NCI-H1048 (cell line): Measurements from ENCODE around the gene PCDH12.

Experiments used
- DNase-seq: peaks from one replicate; lab custom pipeline; 2025; lab: John Stamatoyannopoulos, UW

Gene PCDH12

DNA sequence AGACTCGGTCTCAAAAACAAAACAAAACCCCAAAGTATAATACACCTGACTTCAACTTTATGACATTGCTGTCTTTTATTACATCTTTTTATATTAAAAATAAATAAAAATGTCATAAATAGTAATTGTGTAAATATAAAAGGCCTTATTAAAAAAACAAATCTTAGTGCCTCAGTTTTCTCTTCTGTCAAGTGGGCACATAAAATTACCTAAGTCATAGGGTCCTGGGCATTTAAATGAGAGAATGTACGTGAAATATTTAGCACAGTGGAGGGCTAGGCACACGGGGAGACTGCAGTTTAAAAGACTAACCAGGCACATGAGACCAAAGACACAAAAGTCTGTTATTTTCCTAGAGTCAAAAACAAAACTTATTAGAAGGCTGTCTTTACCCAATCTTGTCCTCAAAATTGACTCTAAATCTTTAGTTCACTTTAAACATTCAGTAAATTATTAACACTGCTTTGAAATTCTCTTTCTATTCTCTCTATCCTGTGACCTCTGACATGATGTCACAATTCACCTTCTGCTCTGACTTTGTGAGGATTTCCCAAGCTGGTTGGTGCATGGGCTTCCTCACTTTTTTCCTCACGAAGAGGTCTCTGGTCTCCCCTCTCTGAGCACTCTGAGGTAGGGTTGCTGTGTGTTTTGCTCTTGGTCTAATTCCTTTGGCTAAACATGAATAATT lies 8.4 kb upstream of the PCDH12 start:
- DNase-seq: no peak

DNA sequence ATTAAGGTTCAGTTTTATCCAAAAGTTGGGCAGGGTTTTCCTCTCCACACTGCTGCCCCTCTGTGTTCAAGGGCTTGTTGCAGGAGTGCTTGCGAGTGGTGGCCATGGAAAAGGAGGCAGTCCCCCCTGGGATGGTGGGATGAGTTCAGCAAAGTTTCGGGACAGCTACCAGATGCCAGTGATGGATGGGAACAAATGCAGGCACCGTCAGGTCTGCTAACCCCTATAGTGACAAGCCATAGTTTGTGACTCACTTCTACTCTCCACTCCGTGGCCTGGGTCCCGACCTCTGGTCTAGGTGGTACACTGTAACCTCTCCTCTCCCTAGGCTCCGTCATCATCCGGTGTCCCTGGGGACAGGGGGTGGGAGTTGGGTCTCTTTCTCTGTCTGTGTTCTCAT lies 7.1 kb upstream of the PCDH12 start:
- no peak for DNase-seq

DNA sequence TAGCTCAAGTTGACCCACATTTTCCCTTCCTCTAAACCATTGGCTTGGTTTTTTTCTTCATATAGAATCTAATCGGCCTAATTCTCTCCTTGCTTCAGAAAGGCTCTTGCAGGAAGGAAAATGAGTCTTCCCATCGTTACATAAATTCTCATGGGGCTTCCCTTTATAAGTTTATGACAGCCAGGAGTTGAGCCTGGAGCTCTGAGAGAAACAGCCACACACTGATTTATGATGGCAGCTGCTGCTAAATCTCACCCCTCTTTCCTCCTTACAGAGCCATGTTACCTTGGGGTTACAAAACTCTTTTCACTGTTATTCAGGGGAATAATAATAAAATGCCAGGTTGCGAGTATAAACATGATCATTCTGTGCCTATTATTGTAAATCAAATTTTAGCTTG lies 5.7 kb upstream of the PCDH12 start:
- no peak for DNase-seq

DNA sequence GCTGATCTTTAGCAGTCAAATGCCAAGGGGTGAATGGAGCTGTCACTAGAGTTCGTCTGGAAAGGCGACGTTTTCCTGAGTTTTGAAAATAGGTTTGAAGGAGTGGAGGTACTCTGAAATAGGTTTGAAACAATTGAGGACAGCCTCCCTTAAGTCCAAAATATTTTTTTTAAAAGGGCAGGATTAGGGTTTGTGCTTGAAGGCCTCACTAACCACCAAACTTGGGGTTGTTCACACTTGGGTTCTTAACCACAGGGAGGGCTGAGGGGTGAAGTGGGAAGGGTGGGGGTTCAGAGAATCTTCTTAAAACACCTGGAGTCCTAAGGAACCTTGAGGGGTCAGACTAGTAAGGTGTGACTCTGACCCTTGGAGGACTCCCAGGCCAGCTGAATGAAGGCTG lies 3.5 kb upstream of the PCDH12 start:
- DNase-seq: no peak

DNA sequence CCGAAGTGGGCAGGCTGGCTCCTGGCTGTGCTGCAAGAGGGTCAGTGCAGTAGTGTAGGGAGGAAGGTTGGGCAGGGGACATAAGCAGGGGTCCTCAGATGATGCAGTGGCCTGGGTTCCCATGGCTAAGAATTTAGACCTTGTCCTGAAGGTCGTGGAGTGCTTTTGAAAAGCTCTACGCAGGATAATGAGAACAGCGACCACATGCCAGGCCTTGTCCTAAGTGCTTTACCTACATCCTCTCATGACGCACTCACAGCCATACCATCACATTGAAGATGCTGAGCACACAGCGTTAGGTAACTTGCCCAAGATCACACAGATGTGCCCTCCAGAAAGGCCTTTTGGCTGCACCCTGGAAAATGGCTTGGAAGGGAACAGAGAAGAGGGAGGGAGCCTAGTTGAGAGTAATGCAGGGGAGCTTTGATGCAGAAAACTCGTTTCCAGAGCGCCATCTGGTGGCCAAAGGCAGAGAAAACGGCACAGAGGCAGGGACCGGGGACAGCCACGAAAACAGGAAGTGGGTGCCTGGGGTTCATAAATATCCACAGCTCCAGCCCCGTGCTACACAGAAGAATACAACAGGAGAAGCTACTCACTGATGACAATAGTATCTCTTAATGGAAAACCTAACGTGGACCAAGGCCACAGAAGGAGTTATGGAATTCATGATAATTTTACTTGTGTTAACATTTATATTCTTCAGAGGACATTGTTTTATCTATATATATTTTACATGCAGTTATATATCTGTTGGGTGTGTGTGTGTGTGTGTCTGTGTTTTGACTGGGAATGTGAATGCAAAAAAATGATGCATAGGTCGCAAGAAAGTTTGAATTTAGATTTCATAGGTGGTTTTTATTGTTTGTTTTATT lies 2.7 kb upstream of the PCDH12 start:
- DNase-seq: peak; percentile 31

DNA sequence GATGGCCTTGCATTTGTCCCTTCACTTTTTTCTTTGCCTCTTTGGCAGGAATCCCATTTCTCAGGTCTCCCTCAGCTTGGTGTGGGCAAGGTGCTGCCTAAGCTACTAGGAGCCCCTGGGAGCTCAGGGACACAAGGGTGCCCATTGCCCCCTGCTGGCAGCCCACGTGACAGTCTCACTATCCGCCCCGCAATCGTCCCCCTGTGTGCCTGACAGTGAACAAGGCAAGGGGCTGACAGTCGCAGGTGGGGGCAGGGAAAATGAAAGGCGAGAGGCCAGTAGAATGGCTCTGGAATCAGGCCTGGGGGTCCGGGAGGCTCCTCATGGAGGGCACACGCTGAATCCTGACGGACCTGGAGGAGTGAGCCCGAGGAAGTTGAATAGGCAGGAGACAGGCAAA lies 2.0 kb upstream of the PCDH12 start:
- no peak for DNase-seq

DNA sequence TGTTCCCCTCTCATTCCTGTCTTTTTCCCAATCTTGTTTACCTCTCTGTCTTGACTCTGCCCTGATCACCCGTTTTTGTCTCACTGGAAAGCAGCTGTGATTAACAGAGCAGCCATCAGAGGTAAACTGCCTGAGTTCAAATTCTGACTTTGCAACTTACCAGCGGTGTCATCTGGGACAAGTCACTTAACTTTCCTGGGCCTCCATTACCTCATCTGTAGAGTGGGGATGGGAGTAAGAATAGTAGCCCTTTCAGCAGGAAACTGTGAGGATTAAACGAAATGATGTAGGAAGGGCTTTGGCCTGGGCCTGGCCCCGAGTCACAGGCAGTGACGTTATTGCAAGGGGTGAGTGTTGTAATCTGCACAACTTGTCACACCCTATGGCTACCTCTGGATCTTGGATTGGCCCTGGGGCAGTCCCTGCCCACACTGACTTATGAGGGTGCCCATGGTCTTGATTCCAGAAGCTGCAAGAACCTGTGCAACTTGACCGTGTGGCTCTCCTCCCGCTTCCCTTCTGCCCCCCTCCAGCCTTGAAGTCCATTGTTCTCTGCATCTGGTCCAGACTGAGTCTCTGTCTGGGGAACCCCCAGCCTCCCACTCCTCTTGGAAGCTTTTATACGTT lies 657 bp upstream of the PCDH12 start:
- no peak for DNase-seq

DNA sequence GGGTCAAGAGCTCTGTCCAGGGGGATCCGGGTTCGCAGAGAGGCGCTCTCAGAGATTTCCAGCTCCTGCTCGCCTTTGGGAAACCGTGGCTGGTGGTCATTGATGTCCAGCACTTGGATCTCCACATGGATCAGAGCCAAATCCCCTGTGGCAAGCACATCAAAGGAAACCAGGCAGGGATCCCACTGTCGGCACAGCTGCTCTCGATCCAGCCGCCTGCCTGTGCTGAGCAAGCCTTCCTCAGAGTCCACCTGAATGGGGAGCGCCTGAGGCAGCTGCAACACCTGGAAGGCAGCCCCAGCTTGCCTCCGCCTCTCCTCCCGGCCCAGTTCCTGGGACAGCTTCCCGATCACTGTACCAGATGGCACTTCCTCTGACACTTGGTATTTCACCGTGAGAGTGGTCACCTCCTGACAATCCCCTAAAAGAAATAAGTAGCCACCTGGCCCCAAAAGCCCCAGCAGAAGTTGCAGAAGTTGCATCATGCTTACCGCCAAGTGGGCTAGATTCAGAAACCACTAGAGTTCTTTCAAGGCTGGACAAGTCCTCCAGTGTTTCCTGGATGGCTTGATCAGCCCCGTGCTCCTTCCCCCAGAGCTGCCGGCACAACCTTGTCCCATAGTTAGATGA lies 520 bp downstream of the PCDH12 start:
- DNase-seq: no peak

DNA sequence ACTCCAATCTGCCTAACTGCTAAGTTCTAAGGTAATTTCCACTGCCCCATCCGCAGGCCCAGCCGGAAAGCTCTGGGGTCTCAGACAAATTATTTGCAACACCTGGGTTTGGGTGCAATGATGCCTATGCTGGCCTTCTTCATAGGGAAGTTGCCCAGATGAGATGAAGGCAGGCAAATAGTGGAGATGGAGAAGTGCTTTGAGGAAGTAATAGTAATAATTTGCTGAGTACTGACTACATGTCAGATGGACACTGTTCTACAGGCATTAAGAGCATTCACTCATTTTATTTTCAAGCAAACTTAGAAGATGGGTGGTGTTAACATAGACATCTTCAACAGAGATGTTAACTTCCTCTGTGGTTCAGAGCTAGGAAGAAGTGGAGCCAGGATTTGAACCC lies 3.8 kb downstream of the PCDH12 start:
- no peak for DNase-seq

DNA sequence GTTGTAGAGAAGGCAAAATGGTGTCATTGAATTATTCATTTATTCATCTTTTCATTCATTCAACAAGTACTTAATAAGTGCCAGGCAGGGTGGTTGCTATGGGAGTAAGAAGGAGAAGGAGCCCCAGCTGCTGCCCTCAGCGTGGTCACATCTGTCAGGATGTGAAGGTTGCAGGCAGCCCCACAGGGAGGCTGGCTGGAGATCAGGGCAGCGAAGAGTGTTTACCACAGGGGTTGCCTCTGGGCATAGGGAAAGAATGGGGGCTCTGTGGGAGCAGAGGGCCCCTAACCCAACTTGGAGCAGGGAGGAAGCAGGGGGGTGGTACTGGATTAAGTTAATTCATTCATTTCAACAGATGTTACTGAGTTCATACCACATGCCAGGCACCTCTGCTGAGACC lies 6.0 kb downstream of the PCDH12 start:
- no peak for DNase-seq

DNA sequence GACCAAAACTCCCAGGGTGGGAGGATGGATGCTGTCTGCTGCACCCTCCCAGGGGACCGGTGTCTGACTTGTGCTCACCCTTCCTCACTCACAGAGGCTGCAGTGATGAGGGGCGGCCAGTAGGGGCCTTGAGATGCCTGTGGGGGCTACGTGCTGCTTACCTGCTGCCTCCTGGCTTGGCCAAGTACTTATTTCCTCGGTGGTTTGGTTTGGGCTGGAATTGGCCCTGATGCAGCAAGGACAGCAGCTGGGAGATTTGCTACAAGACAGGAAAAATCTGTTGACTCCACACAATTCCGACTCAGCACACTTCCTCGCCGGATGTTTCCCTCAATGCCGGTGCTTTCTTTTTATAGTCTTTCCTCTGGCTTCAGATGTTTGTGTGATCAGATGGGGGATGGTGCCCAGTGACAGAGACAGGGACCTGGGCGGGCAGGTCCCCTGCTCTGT lies 6.6 kb downstream of the PCDH12 start:
- no peak for DNase-seq

DNA sequence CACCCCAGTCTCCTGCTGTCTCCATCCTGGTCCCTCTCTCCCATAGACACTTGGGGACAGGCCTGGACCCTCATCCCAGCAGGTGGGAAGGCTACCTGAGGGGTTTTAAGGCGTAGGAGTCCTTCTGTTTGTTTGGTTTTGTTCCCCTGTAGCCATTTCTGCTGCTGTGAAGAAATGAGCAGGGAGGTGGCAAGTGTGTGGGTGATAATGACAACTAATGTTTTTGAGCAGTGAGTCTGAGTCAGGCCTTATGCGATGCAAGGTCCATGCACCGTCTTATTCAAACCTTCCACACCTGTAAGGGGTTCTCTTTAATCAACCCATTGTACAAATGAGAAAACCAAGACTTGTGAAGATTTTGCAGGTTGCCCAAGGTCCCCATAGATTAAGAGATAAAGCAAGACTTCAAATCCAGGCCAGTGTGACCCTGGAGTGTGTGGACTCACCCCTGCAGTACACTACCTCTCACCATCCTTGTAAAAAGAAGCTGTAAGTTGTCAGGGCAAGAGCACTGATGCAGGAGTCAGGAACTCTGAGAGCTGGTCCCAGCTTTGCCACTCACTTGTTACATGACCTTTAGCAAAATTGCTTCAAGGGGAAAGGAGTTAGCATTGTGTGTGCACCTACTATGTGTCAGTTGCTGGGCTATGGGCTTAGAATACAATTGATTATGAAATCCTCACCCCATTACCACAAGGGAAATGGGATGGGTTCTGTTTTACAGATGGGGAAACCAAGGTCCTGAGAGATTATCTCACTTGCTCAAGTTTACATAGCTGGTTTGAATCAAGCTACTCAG lies 7.6 kb downstream of the PCDH12 start:
- DNase-seq: no peak

DNA sequence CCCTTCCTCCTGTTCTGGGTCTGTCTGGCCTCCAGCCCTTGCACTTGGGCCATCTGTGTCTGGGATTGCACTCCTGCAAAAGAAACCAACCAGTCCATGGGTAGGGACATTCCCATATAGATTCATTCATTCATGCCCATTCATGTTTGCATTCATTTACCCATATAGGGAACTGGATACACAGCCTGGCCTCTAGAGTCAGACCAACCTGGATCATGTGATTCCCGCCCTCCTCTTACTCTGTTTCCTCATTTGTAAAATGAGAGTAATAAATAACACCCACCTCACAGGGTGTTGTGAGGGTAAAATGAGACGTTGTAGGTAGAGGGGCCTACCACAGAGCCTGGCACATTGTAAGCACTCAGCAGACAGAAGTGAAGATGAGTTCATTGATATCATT lies 8.5 kb downstream of the PCDH12 start:
- DNase-seq: no peak

DNA sequence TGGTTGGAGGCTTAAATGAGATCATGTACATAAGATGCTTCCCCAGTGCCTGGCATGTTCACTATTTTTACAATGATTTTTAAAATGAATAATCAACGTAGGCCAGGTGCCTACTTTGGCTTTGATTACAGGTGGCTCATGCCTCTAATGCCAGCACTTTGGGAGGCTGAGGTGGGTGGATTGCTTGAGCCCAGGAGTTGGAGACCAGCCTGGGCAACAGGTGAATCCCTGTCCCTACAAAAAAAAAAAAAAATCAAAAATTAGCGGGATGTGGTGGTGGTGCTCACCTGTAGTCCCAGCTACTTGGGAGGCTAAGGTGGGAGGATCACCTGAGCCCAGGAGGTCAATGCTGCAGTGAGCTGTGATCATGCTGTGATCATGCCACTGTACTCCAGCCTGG lies 9.2 kb downstream of the PCDH12 start:
- no peak for DNase-seq

DNA sequence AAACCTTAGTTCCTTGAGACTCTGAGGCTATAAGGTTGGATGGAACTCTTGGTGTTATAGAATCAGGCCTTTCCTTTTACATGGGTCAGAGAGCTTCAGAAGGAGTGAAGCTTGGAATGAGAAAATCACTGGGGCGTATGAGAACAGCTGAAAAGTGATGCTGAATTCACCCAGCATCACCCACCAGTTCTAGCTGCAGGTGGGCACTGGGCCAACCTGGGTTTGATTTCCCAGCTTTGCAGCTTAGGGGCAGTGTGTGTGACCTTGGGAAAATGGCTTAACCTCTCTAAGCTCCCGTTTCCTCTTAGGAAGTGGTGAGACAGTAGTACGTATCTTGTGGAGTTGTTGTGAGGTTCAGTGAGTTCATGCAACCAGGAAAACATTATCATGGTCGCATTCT lies 10.7 kb downstream of the PCDH12 start:
- DNase-seq: no peak

DNA sequence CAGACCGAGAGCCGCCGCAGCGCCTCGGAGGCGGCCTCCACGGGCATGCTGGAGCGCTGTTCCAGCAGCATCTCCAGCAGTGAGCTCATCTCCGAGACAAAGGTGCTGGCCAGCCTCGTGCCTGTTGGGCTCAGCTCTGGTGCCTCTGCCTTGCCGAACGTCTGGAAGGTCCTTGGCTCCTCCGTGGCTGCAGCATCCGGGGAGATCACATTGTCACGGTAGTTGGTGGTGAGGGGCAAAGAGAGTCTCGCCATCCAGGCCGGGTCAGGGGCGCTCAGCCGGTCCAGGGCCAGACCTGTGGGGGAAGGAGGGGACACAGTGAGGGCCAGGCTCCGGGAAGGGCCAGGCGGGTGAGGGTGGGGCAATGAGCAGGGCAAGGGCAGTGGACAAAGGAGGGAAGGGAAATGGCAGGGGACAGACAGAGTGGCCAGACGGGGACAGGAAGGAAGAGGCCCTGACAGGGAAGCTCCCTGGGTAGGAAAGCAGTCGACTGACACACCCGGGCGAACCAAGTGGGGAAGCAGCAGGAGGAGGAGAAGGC lies 12.4 kb downstream of the PCDH12 start:
- DNase-seq: no peak

DNA sequence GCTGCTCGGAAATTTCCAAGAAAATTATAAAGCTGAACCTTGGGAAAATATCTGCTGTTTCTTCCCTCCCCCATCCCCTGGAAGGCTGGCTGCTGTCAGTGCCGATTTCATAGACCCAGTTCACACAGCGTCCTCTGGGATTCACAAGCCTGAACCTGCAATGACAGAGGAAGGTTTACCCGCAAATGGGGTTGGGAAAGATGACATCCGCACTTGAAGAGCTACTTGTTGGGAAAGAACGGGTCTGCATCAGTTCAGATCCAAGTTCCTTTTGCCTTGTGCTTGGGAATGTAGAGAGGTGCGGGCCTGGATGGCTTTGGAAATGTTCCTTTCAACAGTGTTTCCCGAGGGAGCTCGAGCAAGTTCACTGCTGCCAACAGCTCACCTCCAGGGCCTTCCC lies 13.9 kb downstream of the PCDH12 start:
- DNase-seq: no peak

DNA sequence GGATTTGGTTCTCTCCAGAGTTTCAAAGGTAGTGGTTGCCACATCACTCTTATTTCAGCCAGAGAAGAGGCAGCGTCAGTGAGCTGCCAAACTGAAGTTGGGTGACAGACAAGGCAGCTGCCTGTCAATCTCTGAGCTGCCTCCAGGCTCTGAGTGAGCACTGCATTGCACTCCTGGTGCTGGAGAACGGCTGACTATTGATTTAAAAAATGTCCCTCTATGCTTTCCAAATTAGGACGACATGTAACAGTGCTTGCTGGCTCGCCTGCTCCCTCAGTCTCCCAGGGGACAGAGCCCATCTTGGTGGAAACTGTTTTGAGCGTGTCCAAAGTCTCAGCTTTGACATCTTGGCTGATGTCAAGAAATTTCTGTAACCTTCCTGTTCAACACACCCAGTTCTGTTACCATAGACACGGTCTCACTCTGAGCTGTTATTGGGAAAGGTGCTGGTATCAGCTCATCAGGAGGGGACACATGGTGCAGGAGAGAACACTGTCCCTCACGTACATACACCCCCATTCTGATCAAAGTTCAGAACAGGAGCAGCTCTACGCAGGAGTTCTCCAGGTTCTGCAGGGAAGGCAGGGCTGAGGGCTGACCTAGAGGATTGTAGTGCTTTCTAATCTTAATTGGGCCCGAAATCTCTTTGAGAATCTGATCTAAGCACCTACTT lies 15.7 kb downstream of the PCDH12 start:
- no peak for DNase-seq

DNA sequence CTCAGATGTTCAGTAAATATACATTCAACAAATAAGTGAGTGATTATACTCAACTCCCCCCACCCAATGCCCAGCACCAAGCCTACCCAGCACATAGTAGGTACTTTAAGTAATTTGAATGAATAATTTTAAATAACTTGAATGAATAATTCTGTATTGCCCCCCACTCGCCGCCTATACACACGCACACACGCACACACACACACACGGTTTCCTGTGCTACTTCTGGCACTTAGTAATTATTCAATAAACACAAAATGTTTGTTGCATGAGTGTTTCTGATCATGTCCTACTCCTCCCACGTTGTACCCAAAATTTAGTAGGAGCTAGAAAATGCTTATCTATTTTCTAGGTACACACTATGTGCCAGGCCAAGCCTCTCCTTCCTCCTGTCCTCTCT lies 16.2 kb downstream of the PCDH12 start:
- no peak for DNase-seq

DNA sequence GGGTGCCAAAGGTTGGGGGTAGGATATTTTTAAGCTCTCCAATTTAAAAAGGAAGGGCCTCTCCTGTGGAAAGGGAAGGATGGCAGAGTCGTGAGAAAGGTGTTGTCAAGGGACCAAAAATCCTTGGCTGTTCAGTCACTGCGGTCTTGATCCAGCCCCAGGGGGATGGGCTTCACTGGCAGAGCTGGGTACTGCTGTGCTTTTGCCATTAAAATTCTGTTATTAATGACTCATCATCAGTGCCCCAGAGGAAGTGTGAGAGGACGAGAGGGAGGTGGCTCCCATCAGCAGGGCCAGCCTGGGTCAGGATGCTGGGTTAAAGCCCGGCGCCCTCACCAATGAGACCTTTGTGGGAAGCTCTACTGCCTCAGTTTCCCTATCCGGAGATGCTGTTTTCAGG lies 16.7 kb downstream of the PCDH12 start:
- no peak for DNase-seq

DNA sequence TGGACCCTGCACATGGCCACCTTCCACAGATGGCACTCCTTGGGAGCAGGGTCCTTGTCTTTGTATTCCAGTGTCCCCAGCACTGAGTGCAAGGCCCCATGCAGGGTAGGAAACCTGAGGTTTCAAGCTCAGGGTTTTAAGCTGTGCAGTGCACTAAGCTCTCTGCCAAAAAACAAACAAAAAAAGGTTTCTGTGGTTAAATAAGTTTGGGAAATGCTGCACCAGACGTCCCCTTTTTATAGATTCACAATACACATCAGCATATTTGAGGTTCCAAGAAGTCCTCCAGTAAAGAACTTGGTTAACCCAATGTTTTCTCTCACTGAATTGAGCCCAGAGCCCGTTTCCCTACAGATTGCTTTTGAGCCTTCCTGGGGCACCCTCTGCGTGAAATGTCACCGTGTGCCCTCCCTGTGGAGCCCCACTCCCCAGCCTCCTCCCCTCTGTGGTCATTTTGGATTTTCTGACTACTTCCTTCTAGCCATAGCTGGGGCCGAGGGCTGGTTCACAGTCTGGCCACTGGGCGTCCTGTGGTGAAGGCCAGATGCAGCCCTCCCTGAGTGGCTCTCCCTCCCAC lies 17.2 kb downstream of the PCDH12 start:
- DNase-seq: no peak
